ENCODE results near the gene PHLDA2.

Gene PHLDA2

DNA sequence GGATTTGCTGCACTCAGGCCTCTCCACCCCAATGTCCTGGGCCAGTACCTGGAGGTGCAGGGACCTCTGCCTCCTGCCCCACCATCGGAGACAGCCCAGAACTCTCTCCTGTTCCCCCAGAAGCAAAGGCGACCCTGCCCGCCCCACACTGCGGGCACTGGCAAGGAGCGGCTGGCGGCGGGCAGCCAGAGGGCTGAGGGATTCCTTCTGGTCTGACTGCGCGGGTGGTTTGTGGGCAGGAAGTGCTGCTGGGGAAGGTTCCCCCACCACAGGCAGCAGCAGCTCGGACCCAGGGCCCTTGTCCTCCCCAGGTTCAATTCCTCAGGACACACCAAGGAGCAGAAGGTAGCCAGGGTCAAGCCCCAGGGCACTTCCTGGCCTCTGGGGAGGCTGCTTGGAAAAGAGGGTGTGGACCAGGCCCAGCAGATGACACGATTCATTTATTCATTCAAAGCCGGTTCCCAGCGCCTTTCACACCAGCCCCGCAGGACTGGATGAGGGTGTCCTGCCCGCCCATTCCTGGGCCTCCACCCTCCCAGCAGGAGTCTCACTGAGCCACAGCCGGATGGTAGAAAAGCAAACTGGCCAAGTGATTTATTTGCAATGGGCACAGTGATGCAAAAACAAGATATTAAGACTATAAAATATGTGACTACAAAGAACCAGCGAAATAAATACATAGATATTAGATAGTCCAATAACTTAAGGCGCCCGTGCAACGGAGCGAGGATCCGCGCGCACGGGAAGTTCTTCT lies 1.2 kb downstream of the PHLDA2 start:
- DNase-seq = no peak

- DNase-seq = no peak
Measured at GRCh38 chr11:2927121-2927800, 2.0 kb downstream of the PHLDA2 start.

DNA sequence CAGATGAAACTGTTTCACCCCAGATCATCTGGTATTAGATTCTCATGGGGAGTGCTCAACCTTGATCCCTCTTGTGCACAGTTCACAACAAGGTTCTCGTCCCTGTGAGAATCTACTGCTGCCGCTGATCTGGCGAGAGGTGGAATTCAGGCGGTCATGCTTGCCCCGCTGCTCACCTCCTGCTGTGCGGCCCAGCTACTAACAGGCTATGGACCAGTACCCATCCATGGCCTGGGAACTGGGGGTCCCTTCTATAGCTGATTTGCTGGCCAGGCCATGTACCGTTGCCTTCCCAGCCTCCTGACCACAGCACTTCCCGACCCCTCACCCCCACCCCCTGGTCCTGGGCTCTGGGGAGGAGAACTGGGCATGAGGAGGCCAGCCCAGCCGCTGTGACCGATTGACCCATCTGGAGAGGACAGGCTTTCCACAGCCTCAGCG lies 2.6 kb downstream of the PHLDA2 start:
- no peak for DNase-seq

DNA sequence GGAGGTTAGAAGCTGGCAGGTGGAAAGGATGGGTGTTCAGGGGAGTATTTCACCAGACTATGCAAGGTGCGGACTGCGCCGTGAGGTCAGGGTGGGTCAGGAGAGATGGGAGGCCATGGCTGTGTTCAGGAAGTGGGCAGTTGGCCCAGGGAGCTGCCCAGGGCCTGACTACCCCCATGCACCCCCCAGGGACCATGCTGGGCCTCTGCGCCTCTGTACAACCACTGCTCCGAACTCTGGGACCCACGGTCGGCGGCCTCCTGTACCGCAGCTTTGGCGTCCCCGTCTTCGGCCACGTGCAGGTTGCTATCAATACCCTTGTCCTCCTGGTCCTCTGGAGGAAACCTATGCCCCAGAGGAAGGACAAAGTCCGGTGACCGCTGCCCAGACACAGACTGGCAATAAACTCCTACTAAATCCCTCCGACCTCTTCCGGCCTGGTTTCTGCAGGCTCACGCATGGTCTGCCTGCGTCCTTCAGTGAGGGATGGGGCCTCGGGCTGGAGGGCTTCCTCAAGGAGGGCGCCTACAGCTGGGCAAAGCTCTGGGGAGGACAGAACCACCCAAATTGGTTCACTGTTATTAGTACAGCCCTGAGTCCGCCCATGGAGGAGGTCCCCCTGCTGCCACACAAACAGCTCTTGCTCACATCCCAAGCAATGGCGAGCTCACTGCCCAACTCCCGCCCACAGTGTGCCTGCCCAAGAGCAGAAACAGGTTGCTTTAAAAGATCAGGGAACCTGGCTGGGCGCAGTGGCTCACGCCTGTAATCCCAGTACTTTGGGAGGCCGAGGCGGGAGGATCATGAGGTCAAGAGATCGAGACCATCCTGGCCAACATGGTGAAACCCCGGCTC lies 4.2 kb downstream of the PHLDA2 start:
- no peak for DNase-seq

GRCh38 chr11:2924381-2924780 lies 4.8 kb downstream of the PHLDA2 start:
- no peak for DNase-seq

DNA sequence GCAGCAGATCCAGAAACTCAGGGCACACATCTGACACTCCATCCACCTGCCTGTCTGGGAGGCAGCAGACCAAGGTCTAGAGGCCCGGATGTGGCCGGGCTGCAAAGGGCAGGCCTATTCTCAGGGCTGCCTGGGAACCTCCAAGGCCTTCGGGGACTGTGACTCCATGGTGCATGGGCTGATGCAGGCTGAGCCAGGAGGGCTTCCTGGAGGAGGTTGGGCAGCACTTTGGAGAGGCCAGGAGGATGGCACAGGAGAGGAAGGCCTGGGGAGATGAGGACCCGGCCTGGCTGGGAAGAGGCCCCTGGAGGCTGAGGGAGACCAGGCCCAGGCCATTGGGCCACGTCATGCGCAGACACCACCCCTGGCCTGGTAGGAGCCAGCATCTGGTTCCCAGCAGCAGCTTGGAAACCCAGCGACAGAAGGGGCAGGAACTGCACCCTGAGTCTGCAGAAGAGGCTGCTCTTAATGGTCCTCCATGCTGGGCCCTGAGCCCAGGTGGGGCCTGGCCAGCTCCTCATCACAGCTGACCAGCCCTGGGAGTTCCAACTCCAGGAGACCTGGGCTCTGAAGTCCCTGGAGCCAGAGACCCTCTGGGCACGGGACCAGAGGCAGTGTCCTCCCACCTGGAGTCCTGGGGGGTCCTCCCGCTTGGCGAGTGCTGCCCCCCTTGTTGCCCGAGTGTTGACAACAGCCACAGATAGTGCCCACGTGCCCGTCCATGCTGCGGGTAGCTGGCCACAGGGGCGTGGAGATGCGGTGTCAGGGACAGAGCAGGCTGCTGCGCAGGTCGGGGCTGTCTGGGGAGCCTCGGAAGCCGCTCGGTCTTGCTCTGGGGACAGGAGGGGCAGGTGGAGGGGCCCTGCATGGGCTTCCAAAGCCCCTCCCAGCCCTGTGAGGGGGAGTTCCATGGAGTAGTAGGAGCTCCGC lies 5.5 kb downstream of the PHLDA2 start:
- DNase-seq = no peak

- DNase-seq = no peak
Measured at GRCh38 chr11:2922655-2923054, 6.6 kb downstream of the PHLDA2 start.

- no peak for DNase-seq
Measured at GRCh38 chr11:2921742-2922493, 7.3 kb downstream of the PHLDA2 start.

DNA sequence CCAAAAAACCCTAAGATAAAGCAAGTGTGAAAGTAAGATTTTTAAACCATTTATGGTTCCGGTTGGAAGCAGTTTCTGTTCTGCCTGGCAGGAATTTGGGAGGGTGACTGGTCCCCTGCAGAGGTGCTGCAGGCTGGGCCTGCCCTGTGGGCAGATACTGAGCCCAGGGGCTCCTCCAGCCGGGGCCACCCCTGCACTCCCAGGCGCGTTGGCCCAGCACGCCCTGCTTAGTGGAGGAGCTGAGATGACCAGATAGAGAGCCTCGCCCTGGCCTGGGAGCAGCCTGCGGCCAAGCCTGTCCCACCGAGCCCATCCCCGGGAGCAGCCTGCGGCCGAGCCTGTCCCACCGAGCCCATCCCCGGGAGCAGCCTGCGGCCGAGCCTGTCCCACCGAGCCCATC lies 8.0 kb downstream of the PHLDA2 start:
- no peak for DNase-seq

DNA sequence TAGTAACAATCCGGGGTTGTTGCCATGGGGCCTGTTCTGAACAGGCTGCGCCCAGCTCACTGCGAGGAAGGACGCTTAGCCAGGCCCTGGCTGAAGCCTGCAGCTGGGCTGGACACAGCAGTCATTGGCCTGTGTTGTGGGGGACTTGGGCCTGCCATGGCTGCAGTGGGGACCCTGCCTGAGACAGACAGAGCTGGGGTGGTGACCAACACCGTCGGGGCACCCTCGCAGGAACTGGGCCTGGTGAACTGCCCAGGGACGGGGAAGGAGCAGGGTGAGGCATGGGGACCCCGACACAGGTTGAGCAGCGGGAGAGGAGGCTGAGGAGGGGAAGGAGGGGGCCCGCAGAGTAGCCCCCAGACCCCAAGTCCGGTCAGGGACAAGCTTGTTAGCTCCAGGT lies 8.9 kb downstream of the PHLDA2 start:
- no peak for DNase-seq

GRCh38 chr11:2919837-2920236 lies 9.4 kb downstream of the PHLDA2 start:
- DNase-seq = no peak

DNA sequence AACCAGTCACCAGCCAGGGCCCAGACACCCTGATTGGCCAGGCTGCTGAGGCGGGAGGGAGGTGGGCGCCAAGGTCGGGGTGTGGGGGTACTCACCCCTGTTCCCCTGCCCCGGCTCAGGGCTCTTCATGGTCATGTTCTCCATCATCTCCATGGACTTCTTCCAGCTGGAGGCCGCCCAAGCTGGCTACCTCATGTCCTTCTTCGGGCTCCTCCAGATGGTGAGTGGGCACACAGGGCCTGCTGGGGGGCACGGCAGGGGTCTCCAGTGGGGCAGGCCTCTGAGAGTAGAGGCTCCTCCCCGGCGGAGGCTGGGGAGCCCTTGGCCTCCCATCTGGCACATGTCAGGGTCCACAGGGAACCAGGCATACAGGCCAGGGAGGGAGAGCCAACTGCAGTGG lies 10.0 kb downstream of the PHLDA2 start:
- no peak for DNase-seq

DNA sequence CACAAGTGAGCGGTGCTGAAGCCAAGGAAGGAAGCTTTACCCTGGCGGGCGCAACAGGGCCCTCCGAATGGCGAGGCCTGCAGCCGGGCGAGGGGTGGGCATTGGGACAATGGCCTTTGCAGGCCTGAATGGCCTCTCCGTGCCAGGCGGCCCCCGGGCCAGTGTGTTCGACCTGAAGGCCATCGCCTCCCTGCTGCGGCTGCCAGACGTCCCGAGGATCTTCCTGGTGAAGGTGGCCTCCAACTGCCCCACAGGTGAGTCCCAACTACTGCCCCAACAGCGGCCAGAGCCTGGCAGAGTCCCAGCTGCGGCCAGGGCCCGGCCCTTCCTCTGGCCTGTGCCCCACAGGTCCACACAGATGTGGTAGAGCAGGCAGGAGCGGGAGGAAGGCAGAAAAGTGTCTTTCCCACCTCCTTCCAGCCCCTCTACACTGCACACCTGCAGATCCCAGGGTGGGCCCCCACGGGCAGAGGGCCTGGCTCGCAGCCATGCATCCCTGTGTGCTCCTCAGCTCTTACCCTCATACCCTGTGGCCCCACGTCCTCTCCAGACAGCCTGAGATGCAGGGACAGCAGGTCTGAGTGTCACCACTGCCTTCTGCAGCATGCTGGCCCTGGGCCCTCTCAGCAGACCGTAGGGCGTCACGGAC lies 11.3 kb downstream of the PHLDA2 start:
- DNase-seq = no peak

GRCh38 chr11:2916892-2917645 lies 12.2 kb downstream of the PHLDA2 start:
- no peak for DNase-seq

GRCh38 chr11:2916114-2916891 lies 12.9 kb downstream of the PHLDA2 start:
- DNase-seq = no peak

GRCh38 chr11:2915473-2915872 lies 13.7 kb downstream of the PHLDA2 start:
- DNase-seq = no peak

DNA sequence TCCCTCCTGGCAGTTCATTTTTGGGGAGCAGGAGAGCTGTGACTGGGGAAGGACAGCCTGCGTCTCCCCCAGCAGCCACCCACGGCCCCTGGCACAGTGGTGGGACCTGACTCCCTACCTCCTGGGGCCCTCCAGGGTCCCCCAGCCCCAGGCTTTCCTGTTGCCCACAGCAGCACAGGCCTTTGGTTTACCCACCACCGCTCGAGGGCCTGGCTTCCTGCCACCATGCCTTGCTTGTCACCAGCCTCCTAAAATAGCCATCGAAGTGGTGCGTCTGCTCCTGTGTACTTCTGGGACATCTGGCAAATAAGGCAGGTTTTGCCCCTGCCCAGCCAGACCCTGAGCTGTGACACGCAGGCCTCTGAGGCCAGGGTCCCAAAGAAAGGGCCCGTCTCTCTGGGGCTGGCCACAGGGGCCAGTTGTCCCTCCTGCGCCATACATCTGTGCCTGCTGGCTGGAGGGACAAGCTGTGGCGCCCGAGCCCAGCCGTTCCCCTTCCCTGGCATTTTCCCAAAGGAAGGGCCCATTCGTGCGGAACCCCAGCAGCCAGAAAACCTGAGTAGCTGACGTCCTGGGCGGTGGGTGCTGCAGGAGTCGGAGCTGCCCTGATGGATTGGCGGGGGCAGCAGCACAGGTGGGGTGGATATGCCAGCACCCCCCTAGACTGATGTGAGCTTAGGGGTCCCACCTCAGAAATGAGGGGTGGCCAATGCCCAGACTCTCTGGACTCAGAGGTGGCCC lies 14.6 kb downstream of the PHLDA2 start:
- no peak for DNase-seq

DNA sequence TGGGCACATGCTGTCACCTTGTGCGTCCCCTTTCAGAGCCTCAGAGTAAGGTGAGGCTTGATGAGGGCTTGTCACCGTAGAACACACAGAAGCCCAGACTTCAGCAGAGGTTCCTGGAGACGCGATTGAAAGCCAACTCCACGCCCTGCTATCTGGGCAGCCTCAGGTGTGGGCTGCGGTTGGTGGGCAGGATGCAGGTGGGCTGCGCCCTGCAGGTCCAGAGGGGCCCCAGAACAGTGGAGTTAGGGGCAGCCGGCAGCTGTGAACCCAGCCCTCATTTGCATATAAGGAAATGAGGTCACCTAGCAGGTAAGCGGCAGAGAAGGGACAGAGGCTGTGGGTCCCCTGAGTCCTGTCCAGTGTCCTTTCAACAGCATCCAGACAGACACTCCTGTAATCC lies 15.4 kb downstream of the PHLDA2 start:
- no peak for DNase-seq

- DNase-seq = no peak
Measured at GRCh38 chr11:2913019-2913431, 16.2 kb downstream of the PHLDA2 start.
